Karpas-422 (cell line): ENCODE measurements around the gene ZNF71. TPM values are rescaled to one million over a fixed set of nuclear protein-coding genes. Genes with fewer than 3 reads are reported as not detected.
A peak's percentile ranks its signal among the peaks of the same experiment; 100 is the strongest.

Experiments used
- DNase-seq: peaks from one replicate; pipeline ENCODE4 v3.0.0-alpha.2; 2015
- H2AFZ ChIP-seq: fragments of 200-600 bp; sonication (generic); 2 replicates; pipeline ENCODE4 v1.6.1; 2014; ENCODE audit warnings: antibody characterized with exemption, low read length, mixed read lengths
- H3K27ac ChIP-seq: fragments of 200-600 bp; sonication (generic); 2 replicates; pipeline ENCODE4 v1.5.1; 2014; ENCODE audit warnings: mild to moderate bottlenecking, low read length, moderate library complexity
- H3K27me3 ChIP-seq: fragments of 200-600 bp; sonication (generic); 2 replicates; pipeline ENCODE4 v1.6.1; 2014; ENCODE audit warnings: low read length, mixed read lengths
- H3K36me3 ChIP-seq: fragments of 200-600 bp; sonication (generic); 2 replicates; pipeline ENCODE4 v1.6.1; 2014; ENCODE audit warnings: low read length, mixed read lengths; ENCODE audit not compliant: insufficient read depth
- H3K4me1 ChIP-seq: fragments of 200-600 bp; sonication (generic); 2 replicates; pipeline ENCODE4 v1.6.1; 2014; ENCODE audit warnings: mild to moderate bottlenecking, low read length, mixed read lengths
- H3K4me2 ChIP-seq: fragments of 200-600 bp; sonication (generic); 2 replicates; pipeline ENCODE4 v1.6.1; 2014; ENCODE audit warnings: low read length, low read depth, mild to moderate bottlenecking; ENCODE audit not compliant: poor library complexity, severe bottlenecking
- H3K4me3 ChIP-seq: fragments of 200-600 bp; sonication (generic); 2 replicates; pipeline ENCODE4 v1.5.1; 2014; ENCODE audit warnings: mild to moderate bottlenecking, antibody characterized with exemption, low read length, mixed read lengths
- H3K79me2 ChIP-seq: fragments of 200-600 bp; sonication (generic); 2 replicates; pipeline ENCODE4 v1.6.1; 2014; ENCODE audit warnings: mild to moderate bottlenecking, low read length, mixed read lengths
- H3K9ac ChIP-seq: fragments of 200-600 bp; sonication (generic); 2 replicates; pipeline ENCODE4 v1.6.0; 2014; ENCODE audit warnings: low read length
- H3K9me2 ChIP-seq: fragments of 200-600 bp; sonication (generic), shearing (Covaris generic); replicated peaks from 2 replicates; pipeline ENCODE4 v1.6.0; 2014; ENCODE audit warnings: mild to moderate bottlenecking, low read length, moderate library complexity; ENCODE audit not compliant: insufficient read depth
- H3K9me3 ChIP-seq: fragments of 300-700, 200-600 bp; sonication (generic); 2 replicates; pipeline ENCODE4 v1.6.1; 2014; ENCODE audit warnings: low read length, mixed read lengths
- H4K20me1 ChIP-seq: fragments of 200-600 bp; sonication (generic); 2 replicates; pipeline ENCODE4 v1.6.1; 2014; ENCODE audit warnings: mild to moderate bottlenecking, antibody characterized with exemption, low read length, low read depth; ENCODE audit not compliant: insufficient read depth
- total RNA-seq: library from RNA; depleted of rRNA; stranded (reverse); fragments of >200 nt; shearing (Covaris generic); gene quantifications from 2 replicates; pipeline ENCODE4 v1.2.3, GENCODE V29; 2014; ENCODE audit warnings: low replicate concordance; rRNA removed

Gene ZNF71
- 16.4 and 23.2 TPM in 2 replicates for total RNA-seq

DNA sequence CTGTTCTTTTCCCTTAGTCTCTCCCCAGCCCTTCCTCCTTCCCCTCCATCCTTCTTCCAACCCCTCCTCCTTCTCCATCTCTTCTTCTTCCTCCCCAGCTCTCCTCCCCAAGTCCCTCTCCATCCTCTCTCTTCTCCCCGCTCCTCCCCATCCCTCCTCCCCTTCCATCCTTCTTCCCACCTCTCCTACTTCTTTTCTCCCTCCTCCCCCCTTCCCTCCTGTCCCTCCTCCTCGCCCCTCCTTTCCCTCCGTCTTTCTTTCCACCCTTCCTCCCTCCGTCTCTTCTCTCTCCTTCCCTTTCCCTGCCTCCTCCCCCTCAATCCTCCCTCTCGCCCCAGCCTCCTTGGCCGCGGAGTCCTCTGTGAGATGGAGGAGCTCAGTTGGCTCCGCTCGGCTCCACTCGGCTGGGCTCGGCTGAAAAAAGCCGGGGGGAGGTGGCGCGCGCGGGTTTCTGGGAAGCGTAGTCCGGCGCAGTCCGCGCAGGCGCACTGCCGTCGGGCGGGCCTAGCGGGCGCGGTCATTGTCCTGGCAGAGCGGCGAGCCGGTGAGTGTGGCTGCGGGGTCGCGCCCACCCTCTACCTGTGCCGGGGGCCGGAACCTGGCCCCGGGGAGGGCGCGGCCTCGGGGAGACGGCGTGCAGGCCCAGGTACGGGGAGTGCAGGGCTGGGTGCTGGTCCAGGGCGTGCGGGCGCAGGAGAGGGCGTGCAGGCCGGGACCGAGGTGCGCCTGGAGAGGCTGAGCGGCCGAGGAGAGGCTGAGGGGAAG is at the start of gene ZNF71:
Gene ZNF71 (plus strand): TSS at position 520 of the 765 bp plus-strand sequence. CDS start 6,257 bp downstream, outside the sequence.
- peak within 1 kb of the TSS; percentile 66 for H2AFZ ChIP-seq

DNA sequence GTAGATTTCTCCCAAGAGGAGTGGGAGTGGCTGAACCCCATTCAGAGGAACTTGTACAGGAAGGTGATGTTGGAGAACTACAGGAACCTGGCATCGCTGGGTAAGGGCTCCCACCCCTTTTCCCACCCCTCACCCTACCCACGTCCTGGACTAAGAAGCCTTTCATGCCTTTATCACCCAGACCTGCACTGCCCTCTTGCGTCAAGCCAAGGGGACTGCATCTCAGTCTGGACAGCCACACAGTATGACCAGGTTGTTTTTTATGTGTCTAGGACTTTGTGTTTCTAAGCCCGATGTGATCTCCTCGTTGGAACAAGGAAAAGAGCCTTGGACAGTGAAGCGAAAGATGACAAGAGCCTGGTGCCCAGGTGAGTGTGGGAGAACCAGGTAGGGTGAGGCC is 47.6 kb upstream of the ZNF71 start:
- no peak overlapping the region for H2AFZ ChIP-seq
- H3K9me3 ChIP-seq, result peaks cover 35% of the 10 kb centered on the region
- no peaks in the 10 kb centered on the region for H3K36me3 ChIP-seq
- H3K79me2 ChIP-seq, result no peaks in the 10 kb centered on the region
- H3K9me2 ChIP-seq, result no peaks in the 10 kb centered on the region
- no peaks in the 10 kb centered on the region for H3K4me1 ChIP-seq
- H3K4me2 ChIP-seq, result no peak overlapping the region
- no peak overlapping the region for H3K27ac ChIP-seq
- no peak overlapping the region for H3K4me3 ChIP-seq
- H3K9ac ChIP-seq, result no peak overlapping the region
- H4K20me1 ChIP-seq, result no peaks in the 10 kb centered on the region
- peak; percentile 48 for DNase-seq
- no peaks in the 10 kb centered on the region for H3K27me3 ChIP-seq

More for the DNA sequence above, at the start of gene ZNF71:
- H3K4me1 ChIP-seq, result peaks cover 12% of the 10 kb centered on the region
- H3K36me3 ChIP-seq, result peaks cover 19% of the 10 kb centered on the region
- H3K27me3 ChIP-seq, result no peaks in the 10 kb centered on the region
- H3K4me2 ChIP-seq, result peak within 1 kb of the TSS; percentile 82
- H3K27ac ChIP-seq, result no peak within 1 kb of the TSS
- peaks cover 29% of the 10 kb centered on the region for H3K9me3 ChIP-seq
- H3K9ac ChIP-seq, result peak within 1 kb of the TSS; percentile 86
- DNase-seq, result peak; percentile 98
- H3K4me3 ChIP-seq, result peak within 1 kb of the TSS; percentile 96
- H4K20me1 ChIP-seq, result no peaks in the 10 kb centered on the region
- H3K9me2 ChIP-seq, result no peaks in the 10 kb centered on the region
- H3K79me2 ChIP-seq, result peaks cover 43% of the 10 kb centered on the region

DNA sequence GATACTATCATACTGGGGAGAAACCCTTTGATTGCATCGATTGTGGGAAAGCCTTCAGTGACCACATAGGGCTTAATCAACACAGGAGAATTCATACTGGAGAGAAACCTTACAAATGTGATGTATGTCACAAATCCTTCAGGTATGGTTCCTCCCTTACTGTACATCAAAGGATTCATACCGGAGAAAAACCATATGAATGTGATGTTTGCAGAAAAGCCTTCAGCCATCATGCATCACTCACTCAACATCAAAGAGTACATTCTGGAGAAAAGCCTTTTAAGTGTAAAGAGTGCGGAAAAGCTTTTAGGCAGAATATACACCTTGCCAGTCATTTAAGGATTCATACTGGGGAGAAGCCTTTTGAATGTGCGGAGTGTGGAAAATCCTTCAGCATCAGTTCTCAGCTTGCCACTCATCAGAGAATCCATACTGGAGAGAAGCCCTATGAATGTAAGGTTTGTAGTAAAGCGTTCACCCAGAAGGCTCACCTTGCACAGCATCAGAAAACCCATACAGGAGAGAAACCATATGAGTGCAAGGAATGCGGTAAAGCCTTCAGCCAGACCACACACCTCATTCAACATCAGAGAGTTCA is 40.7 kb upstream of the ZNF71 start:
- Histone ChIP-seq H3K36me3 (no peaks in the 10 kb centered on the region), H3K9me2 (no peaks in the 10 kb centered on the region), H2AFZ (no peak overlapping the region), H3K9ac (no peak overlapping the region), H3K4me2 (no peak overlapping the region), H4K20me1 (no peaks in the 10 kb centered on the region), H3K79me2 (no peaks in the 10 kb centered on the region), H3K9me3 (peaks cover 39% of the 10 kb centered on the region), H3K4me3 (no peak overlapping the region), H3K27ac (no peak overlapping the region), H3K27me3 (no peaks in the 10 kb centered on the region), H3K4me1 (no peaks in the 10 kb centered on the region)
- DNase-seq, result no peak

DNA sequence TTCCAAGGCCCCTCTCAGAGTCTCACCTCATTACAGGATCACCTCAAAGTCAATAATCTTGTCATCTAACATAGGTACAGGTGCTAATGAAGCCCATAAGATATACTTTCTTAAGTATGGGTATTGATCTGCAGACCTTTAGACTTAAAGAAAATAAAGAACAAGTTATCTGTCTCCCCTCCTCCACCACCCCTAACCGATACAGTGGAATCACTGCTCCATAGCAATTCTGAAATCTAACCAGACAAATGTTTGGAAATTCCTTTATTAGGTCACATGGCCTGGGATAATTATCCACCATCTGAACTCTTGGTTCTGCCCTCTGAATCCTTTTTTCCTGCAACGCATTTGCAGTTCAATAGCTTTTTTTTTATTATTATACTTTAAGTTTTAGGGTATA is 32.3 kb upstream of the ZNF71 start:
- Histone ChIP-seq H3K36me3 (no peaks in the 10 kb centered on the region), H3K27me3 (no peaks in the 10 kb centered on the region), H3K27ac (no peak overlapping the region), H3K9ac (no peak overlapping the region), H3K4me1 (no peaks in the 10 kb centered on the region), H2AFZ (no peak overlapping the region), H3K9me3 (peaks cover 51% of the 10 kb centered on the region), H3K4me2 (no peak overlapping the region), H4K20me1 (no peaks in the 10 kb centered on the region), H3K79me2 (no peaks in the 10 kb centered on the region), H3K4me3 (no peak overlapping the region), H3K9me2 (no peaks in the 10 kb centered on the region)
- DNase-seq, result no peak

DNA sequence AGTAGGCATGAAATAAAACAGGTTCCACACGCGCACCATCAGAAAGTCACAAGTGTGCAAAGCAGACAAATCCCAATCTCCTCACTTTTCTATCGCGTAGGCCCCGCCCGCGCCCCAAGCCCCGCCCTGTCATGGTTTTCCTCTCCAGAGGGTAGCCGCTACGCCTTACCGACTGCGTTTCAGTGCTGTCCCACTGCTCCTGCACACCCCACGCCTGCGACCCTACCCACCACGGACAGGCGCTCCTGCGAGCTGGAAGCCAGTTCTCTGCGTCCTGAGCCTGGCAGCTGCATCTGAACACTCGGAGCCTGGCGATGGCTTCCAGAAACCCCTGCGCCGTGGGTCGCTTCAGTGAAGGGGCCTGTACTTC is 28.2 kb upstream of the ZNF71 start:
- Histone ChIP-seq H3K27me3 (no peaks in the 10 kb centered on the region), H4K20me1 (no peaks in the 10 kb centered on the region), H3K4me2 (no peak overlapping the region), H2AFZ (no peak overlapping the region), H3K79me2 (no peaks in the 10 kb centered on the region), H3K36me3 (no peaks in the 10 kb centered on the region), H3K4me3 (no peak overlapping the region), H3K27ac (no peak overlapping the region), H3K9ac (no peak overlapping the region), H3K4me1 (no peaks in the 10 kb centered on the region), H3K9me3 (peaks cover 78% of the 10 kb centered on the region), H3K9me2 (no peaks in the 10 kb centered on the region)
- no peak for DNase-seq

DNA sequence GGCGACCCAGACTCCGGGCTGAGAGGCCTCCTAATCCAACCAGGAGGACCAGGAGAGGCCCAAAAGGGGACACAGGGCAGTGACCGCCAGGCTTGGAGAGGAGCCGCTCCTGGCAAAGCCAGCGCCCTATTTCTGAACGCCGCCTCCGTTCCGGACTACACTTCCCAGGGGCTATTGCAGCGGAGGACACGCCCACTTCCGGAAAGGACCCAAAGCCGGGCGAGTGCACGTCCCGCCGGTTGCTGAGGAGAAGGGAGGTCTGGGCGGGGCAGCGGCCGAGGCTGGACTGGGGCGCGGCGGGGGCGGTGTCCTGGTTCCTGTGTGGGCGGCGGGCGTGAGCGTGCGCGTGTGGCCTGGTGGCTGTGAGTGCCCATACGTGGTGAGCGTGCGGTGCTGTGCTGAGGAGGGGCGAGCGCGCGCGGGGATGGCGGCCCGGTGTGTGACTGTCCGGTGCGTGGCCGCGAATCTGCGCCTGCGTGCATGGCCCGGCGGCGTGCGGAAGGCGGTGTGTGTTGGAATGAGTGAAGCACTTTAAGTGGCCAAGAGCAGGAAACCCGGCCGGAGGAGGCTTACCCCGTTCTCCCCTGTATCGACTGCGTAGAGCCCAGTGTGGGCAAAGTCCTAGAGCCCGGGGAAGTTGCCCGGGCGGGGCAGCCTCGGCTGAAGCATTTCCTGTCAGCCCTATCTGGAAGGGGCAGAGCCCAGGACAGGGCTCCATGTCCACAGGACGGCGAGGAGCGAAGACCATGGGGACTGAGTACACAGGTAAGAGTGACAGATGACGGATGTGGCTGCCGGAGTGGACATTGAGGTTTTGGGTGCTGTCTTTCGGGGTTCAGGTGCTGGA is 27.6 kb upstream of the ZNF71 start, which contains the start of gene ZNF470:
Gene ZNF470 (plus strand): TSS at position 195 of the 847 bp plus-strand sequence. CDS start 2,844 bp downstream, outside the sequence.
- no peak within 1 kb of the TSS for H2AFZ ChIP-seq
- H3K9ac ChIP-seq, result no peak within 1 kb of the TSS
- peaks cover 72% of the 10 kb centered on the region for H3K9me3 ChIP-seq
- H3K9me2 ChIP-seq, result no peaks in the 10 kb centered on the region
- H3K4me3 ChIP-seq, result no peak within 1 kb of the TSS
- no peak within 1 kb of the TSS for H3K27ac ChIP-seq
- no peak within 1 kb of the TSS for H3K4me2 ChIP-seq
- no peak for DNase-seq
- no peaks in the 10 kb centered on the region for H3K27me3 ChIP-seq
- no peaks in the 10 kb centered on the region for H3K79me2 ChIP-seq
- no peaks in the 10 kb centered on the region for H3K4me1 ChIP-seq
- H4K20me1 ChIP-seq, result no peaks in the 10 kb centered on the region
- H3K36me3 ChIP-seq, result no peaks in the 10 kb centered on the region

DNA sequence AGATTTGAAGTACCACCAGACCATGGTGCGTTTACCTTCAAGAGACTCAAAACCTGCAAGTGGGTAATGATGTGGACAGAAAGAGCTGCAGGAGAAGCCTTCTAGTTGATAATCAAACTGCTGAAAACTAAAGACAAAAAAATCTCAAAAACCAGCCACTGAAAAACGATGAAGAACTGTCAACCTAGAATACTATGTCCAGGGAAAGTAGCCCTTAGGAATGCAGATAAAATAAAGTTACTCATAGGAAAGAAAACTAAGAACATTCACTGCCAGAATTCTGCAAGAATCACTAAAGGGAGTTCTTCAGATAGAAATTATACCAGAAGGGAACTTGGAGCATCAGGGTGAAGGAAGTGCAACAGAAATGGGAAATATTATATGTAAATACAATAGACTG is 22.5 kb upstream of the ZNF71 start:
- no peaks in the 10 kb centered on the region for H3K27me3 ChIP-seq
- H3K9me2 ChIP-seq, result no peaks in the 10 kb centered on the region
- H3K9ac ChIP-seq, result no peak overlapping the region
- H3K27ac ChIP-seq, result no peak overlapping the region
- no peaks in the 10 kb centered on the region for H3K4me1 ChIP-seq
- H4K20me1 ChIP-seq, result no peaks in the 10 kb centered on the region
- no peaks in the 10 kb centered on the region for H3K79me2 ChIP-seq
- H3K36me3 ChIP-seq, result 0 out of 2 replicates have a peak, but pooled peaks cover 4% of the 10 kb centered on the region
- H3K4me3 ChIP-seq, result no peak overlapping the region
- H3K9me3 ChIP-seq, result peaks cover 68% of the 10 kb centered on the region
- no peak overlapping the region for H3K4me2 ChIP-seq
- DNase-seq, result no peak
- no peak overlapping the region for H2AFZ ChIP-seq

DNA sequence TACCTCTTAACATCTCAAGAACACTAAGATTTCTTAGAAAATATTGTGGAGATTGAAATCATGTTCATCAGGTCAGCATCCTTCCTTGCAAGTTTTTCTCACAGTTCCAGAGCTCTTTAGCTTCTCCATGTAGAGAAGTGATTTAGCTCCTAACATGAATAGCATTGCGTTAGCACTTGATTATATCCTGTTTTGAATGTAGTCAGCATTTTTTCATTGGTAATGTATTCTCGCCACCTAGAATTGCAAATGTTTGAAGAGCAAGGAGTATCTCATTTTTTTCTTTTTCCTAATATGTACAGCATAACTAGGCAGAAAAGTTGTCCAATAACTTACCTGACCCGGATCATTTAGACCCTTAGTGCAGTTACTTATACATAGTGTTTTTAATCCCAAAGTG is 21.2 kb upstream of the ZNF71 start:
- H3K9ac ChIP-seq, result no peak overlapping the region
- 0 out of 2 replicates have a peak, but pooled peaks cover 4% of the 10 kb centered on the region for H3K36me3 ChIP-seq
- H3K79me2 ChIP-seq, result no peaks in the 10 kb centered on the region

More for the DNA sequence above, 21.2 kb upstream of the ZNF71 start:
- Histone ChIP-seq H3K4me3 (no peak overlapping the region), H3K9me2 (no peaks in the 10 kb centered on the region), H3K4me2 (no peak overlapping the region), H3K27ac (no peak overlapping the region), H3K4me1 (no peaks in the 10 kb centered on the region), H2AFZ (no peak overlapping the region), H3K9me3 (peaks cover 71% of the 10 kb centered on the region), H4K20me1 (no peaks in the 10 kb centered on the region), H3K27me3 (no peaks in the 10 kb centered on the region)
- no peak for DNase-seq
